ENCODE measurements around the gene ADAT2.

- TF ChIP-seq ZBTB33 (IDR thresholded peaks at IDR 0.05; ENCODE audit: borderline replicate concordance, low read depth) = no peak
- no peak for TF ChIP-seq REST (IDR thresholded peaks at IDR 0.05; ENCODE audit: low read depth, low read length)
- no peak for TF ChIP-seq RXRA (IDR thresholded peaks at IDR 0.05; ENCODE audit: borderline replicate concordance, low read depth)
- no peak for TF ChIP-seq GABPA (IDR thresholded peaks at IDR 0.05; ENCODE audit: low read depth)
- TF ChIP-seq CTCF (IDR thresholded peaks at IDR 0.05) = no peak
- TF ChIP-seq YY1 (IDR thresholded peaks at IDR 0.05; ENCODE audit: low read depth) = no peak
- TF ChIP-seq EZH2phosphoT487 (IDR thresholded peaks at IDR 0.05; ENCODE audit: borderline replicate concordance, low read depth) = no peak
- TF ChIP-seq POLR2AphosphoS5 (IDR thresholded peaks at IDR 0.05; ENCODE audit: low read depth, low read length) = no peak
- no peak for TF ChIP-seq TEAD4 (IDR thresholded peaks at IDR 0.05; ENCODE audit: borderline replicate concordance, insufficient read depth)
- no peak for TF ChIP-seq SMC3 (IDR thresholded peaks at IDR 0.05; ENCODE audit: low read depth, low read length)
- TF ChIP-seq TAF1 (IDR thresholded peaks at IDR 0.05; ENCODE audit: borderline replicate concordance, low read depth, low read length) = no peak
- no peak for TF ChIP-seq RAD21 (IDR thresholded peaks at IDR 0.05; ENCODE audit: low read length)
- no peak for TF ChIP-seq RFX5 (IDR thresholded peaks at IDR 0.05; ENCODE audit: low read length)
- TF ChIP-seq EP300 (IDR thresholded peaks at IDR 0.05; ENCODE audit: borderline replicate concordance in 1 of 2, low read depth in 1 of 2, low read length in 1 of 2) = no peak
These were observed 73.6 kb downstream of the ADAT2 start for GRCh38 chr6:143376861-143377260.
